Measurements from ENCODE around the gene IDI2. TPM values are rescaled to one million over a fixed set of nuclear protein-coding genes. Genes with fewer than 3 reads are reported as not detected.
A peak's percentile ranks its signal among the peaks of the same experiment; 100 is the strongest.

IDI2 gene
- total RNA-seq, 3 donors from 2014 or later (not counting 1 experiment from before 2014, with no cell fraction given): not detected

- Mint-ChIP-seq H3K4me3 (no peak overlapping the region), H3K27me3 (ENCODE audit: low read depth in 2 of 2) (no peaks in the 10 kb centered on the region), H3K27ac (no peak overlapping the region), H3K36me3 (peaks cover 38% of the 10 kb centered on the region), H3K4me1 (peaks cover 0 to 7% of the 10 kb centered on the region in 2 donors), H3K9me3 (peaks cover 0 to 3% of the 10 kb centered on the region in 2 donors)
- Histone ChIP-seq H3K27me3 (ENCODE audit: control insufficient read depth, insufficient read depth, low read length) (no peaks in the 10 kb centered on the region), H3K36me3 (ENCODE audit: control insufficient read depth, insufficient read depth, low read length) (peaks cover 79% of the 10 kb centered on the region), H3K4me3 (ENCODE audit: low read length) (no peak overlapping the region), H3K9me3 (ENCODE audit: control insufficient read depth, insufficient read depth, low read length) (no peaks in the 10 kb centered on the region), H3K4me1 (ENCODE audit: control insufficient read depth, insufficient read depth, low read length) (no peaks in the 10 kb centered on the region), H3K27ac (ENCODE audit: low read length) (no peak overlapping the region)
- DNase-seq: no peak
- ATAC-seq: no peak
- 98% methylated on average over 4 of the region's 5 CpGs for WGBS (ENCODE audit: insufficient coverage)
- intact Hi-C loops (cut with micrococcal nuclease): no loop called here
- no peak for TF ChIP-seq CTCF (IDR thresholded peaks at IDR 0.05)
Observed at GRCh38 chr10:1002425-1003006, 23.1 kb downstream of the IDI2 start.

GRCh38 chr10:997266-998022 lies 28.2 kb downstream of the IDI2 start:
- ATAC-seq: no peak
- no peak for DNase-seq
- H3K27me3 ChIP-seq (ENCODE audit: control insufficient read depth, insufficient read depth, low read length): no peaks in the 10 kb centered on the region
- no peaks in the 10 kb centered on the region for H3K9me3 ChIP-seq (ENCODE audit: control insufficient read depth, insufficient read depth, low read length)
- Mint-ChIP-seq H3K4me1 (peaks cover 13 to 27% of the 10 kb centered on the region in 2 donors), H3K9me3 (peaks cover 0 to 3% of the 10 kb centered on the region in 2 donors), H3K27me3 (ENCODE audit: low read depth in 2 of 2) (no peaks in the 10 kb centered on the region), H3K36me3 (peaks cover 32% of the 10 kb centered on the region), H3K27ac (no peak overlapping the region), H3K4me3 (no peak overlapping the region)
- H3K27ac ChIP-seq (ENCODE audit: low read length): no peak overlapping the region
- H3K36me3 ChIP-seq (ENCODE audit: control insufficient read depth, insufficient read depth, low read length): peaks cover 76% of the 10 kb centered on the region
- 90% methylated on average over 16 of the region's 19 CpGs for WGBS (ENCODE audit: insufficient coverage)
- intact Hi-C loops (cut with micrococcal nuclease): no loop called here
- no peaks in the 10 kb centered on the region for H3K4me1 ChIP-seq (ENCODE audit: control insufficient read depth, insufficient read depth, low read length)
- no peak for TF ChIP-seq CTCF (IDR thresholded peaks at IDR 0.05)
- no peak overlapping the region for H3K4me3 ChIP-seq (ENCODE audit: low read length)

- no peak overlapping the region for H3K4me3 ChIP-seq (ENCODE audit: low read length)
- DNase-seq: no peak
- H3K27ac ChIP-seq (ENCODE audit: low read length): no peak overlapping the region
- ATAC-seq: no peak
- Mint-ChIP-seq H3K27me3 (ENCODE audit: low read depth in 2 of 2) (no peaks in the 10 kb centered on the region), H3K4me1 (peaks cover 9 to 29% of the 10 kb centered on the region in 2 donors), H3K36me3 (peaks cover 18% of the 10 kb centered on the region), H3K27ac (peak overlapping the region in 1 of 2 donors; percentile 25), H3K4me3 (no peak overlapping the region), H3K9me3 (no peaks in the 10 kb centered on the region)
- 94% methylated on average over 12 of the region's 12 CpGs for WGBS (ENCODE audit: insufficient coverage)
- H3K36me3 ChIP-seq (ENCODE audit: control insufficient read depth, insufficient read depth, low read length): peaks cover 66% of the 10 kb centered on the region
- H3K4me1 ChIP-seq (ENCODE audit: control insufficient read depth, insufficient read depth, low read length): no peaks in the 10 kb centered on the region
- no peaks in the 10 kb centered on the region for H3K27me3 ChIP-seq (ENCODE audit: control insufficient read depth, insufficient read depth, low read length)
- no peak for TF ChIP-seq CTCF (IDR thresholded peaks at IDR 0.05)
- H3K9me3 ChIP-seq (ENCODE audit: control insufficient read depth, insufficient read depth, low read length): no peaks in the 10 kb centered on the region
- intact Hi-C loops (cut with micrococcal nuclease): no loop called here
Observed at GRCh38 chr10:996031-996430, 29.6 kb downstream of the IDI2 start.
